HepG2 (cell line): Measurements from ENCODE around the gene ENTREP3. TPM values are rescaled to one million over a fixed set of nuclear protein-coding genes. Genes with fewer than 3 reads are reported as not detected.

Experiments used
- ATAC-seq: fragments of 200-7000 bp; cut with Tn5 transposase; 3 replicates; pipeline ENCODE4 v1.9.1; 2020; ENCODE audit warnings: mild to moderate bottlenecking, moderate library complexity
- BruUV-seq: library from RNA; stranded (reverse); fragments of 400-500 nt; replicated peaks from 2 replicates; lab custom pipeline; 2021; lab: Mats Ljungman, UMichigan
- CTCF ChIA-PET: fragments of 300-600 bp; formaldehyde crosslinking; extraction: SDS; loops from one replicate; lab custom pipeline; 2021; ENCODE audit warnings: low total read pairs, inconsistent platforms, low intra/inter-chr PET ratio; lab: Yijun Ruan, JAX
- POLR2A ChIA-PET: fragments of 350-600 bp; sonication (Branson Sonifier 250); formaldehyde crosslinking; loops from one replicate; lab custom pipeline; 2020; ENCODE audit warnings: antibody characterized with exemption, inconsistent platforms; lab: Yijun Ruan, JAX
- DNase-seq: peaks from one replicate; pipeline ENCODE4 v3.0.0-alpha.2; 2015; ENCODE audit warnings: low spot score
- FAIRE-seq: peaks from 3 replicates; lab custom pipeline; 2011; peaks lifted over from hg19 to GRCh38; lab: Jason Lieb, UNC
- H2AFZ ChIP-seq: one replicate; pipeline ENCODE4 v1.6.1; 2011; ENCODE audit warnings: low read length, inconsistent platforms
- H3K27ac ChIP-seq: fragments of 300-600 bp; 3 replicates; pipeline ENCODE4 v1.8.0; 2011; ENCODE audit warnings: mixed run types, mild to moderate bottlenecking, mixed read lengths, low read length, inconsistent platforms; ENCODE audit not compliant: insufficient read depth; ENCODE audit errors: extremely low read length
- H3K27me3 ChIP-seq, 2 experiments: fragments of 200-600 bp in 1 of 2; 2 replicates in 1 of 2; 3 replicates in 1 of 2; pipeline versions ENCODE4 v1.6.0 to v1.8.0; 2011; ENCODE audit warnings: low read length in 2 of 2, mild to moderate bottlenecking in 2 of 2, moderate library complexity in 2 of 2, inconsistent platforms in 1 of 2; ENCODE audit not compliant: insufficient read depth in 2 of 2, control insufficient read depth in 1 of 2
- H3K36me3 ChIP-seq, 2 experiments: fragments of 200-600 bp in 1 of 2; replicated peaks in 1 of 2; 2 replicates in 1 of 2; 3 replicates in 1 of 2; pipeline versions ENCODE4 v1.5.1 to v1.8.0; 2011; ENCODE audit warnings: low read length in 2 of 2, inconsistent platforms in 1 of 2; ENCODE audit not compliant: insufficient read depth in 2 of 2, control insufficient read depth in 1 of 2
- H3K4me1 ChIP-seq: 2 replicates; pipeline ENCODE4 v1.5.1; 2012; ENCODE audit warnings: low read length, inconsistent platforms; ENCODE audit not compliant: insufficient read depth
- H3K4me2 ChIP-seq: 2 replicates; pipeline ENCODE4 v1.6.0; 2011; ENCODE audit warnings: low read depth, low read length, inconsistent platforms
- H3K4me3 ChIP-seq, 3 experiments: fragments of 200-600 bp in 1 of 3; sonication (generic), shearing (Covaris generic) in 1 of 3; replicated peaks in 1 of 3; 2 replicates each; pipeline ENCODE4 v1.5.1; 2011 to 2016; ENCODE audit warnings: low read length in 3 of 3, inconsistent platforms in 2 of 3, low read depth in 2 of 3, mild to moderate bottlenecking in 2 of 3, control low read depth in 1 of 3, mixed read lengths in 1 of 3; ENCODE audit not compliant: insufficient read depth in 1 of 3
- H3K79me2 ChIP-seq: one replicate; pipeline ENCODE4 v1.6.1; 2011; ENCODE audit warnings: low read length, inconsistent platforms; ENCODE audit not compliant: insufficient read depth
- H3K9ac ChIP-seq: 2 replicates; pipeline ENCODE4 v1.6.0; 2011; ENCODE audit warnings: mild to moderate bottlenecking, low read depth, low read length, inconsistent platforms; ENCODE audit not compliant: insufficient read depth
- H3K9me3 ChIP-seq: 2 replicates; pipeline ENCODE4 v1.5.1; 2012; ENCODE audit warnings: mild to moderate bottlenecking, low read length
- H4K20me1 ChIP-seq: 2 replicates; pipeline ENCODE4 v1.6.0; 2011; ENCODE audit warnings: inconsistent platforms, mild to moderate bottlenecking, low read length, moderate library complexity; ENCODE audit not compliant: insufficient read depth
- MTA1 ChIP-seq: sonication (generic); formaldehyde crosslinking; IDR thresholded peaks from 2 replicates; pipeline ENCODE4 v1.4.0; 2020; ENCODE audit warnings: missing genetic modification reagents, mild to moderate bottlenecking, borderline replicate concordance
- ZBTB33 ChIP-seq: sonication (generic); formaldehyde crosslinking; IDR thresholded peaks from 2 replicates; pipeline ENCODE4 v1.4.0; 2020; ENCODE audit warnings: missing genetic modification reagents
- ZNF674 ChIP-seq: sonication (generic); formaldehyde crosslinking; IDR thresholded peaks from 2 replicates; pipeline ENCODE4 v1.5.0; 2020; ENCODE audit warnings: low read depth, mild to moderate bottlenecking, missing genetic modification reagents
- ZNF839 ChIP-seq: sonication (generic); formaldehyde crosslinking; IDR thresholded peaks from 2 replicates; pipeline ENCODE4 v1.4.0; 2020; ENCODE audit warnings: missing genetic modification reagents, mild to moderate bottlenecking, borderline replicate concordance
- WGBS: methylation state at CpG from one replicate; pipeline ENCODE4 v1.1.6; 2017; ENCODE audit warnings: low lambda C conversion rate; 5-methylcytosine and 5-hydroxymethylcytosine counted together
- in situ Hi-C: cut with HindIII; loops from 2 replicates; pipeline ENCODE4 v1.10.0; 2017; ENCODE audit warnings: low pct_unique_long_range_greater_than_20kb; ENCODE audit not compliant: extremely low pct_ligation_motif_present
- intact Hi-C: fragments of 100-400 bp; cut with micrococcal nuclease; formaldehyde crosslinking; loops from one replicate; pipeline ENCODE4 v1.10.0; 2022; ENCODE audit not compliant: unreplicated experiment
- polyA plus RNA-seq, 8 experiments: library from polyadenylated mRNA; depleted of rRNA in 3 of 8; stranded (reverse) in 7 of 8; unstranded in 1 of 8; fragments of >200 nt; fragmentation: Illumina TruSeq in 4 of 8; extraction: Trizol in 4 of 8; gene quantifications; 2 replicates each; pipeline versions ENCODE4 v1.2.1 to v1.2.3, GENCODE V29; 2011 to 2016; ENCODE audit warnings: low read depth in 4 of 8, missing spikeins in 1 of 8, mixed read lengths in 1 of 8; ENCODE audit not compliant: insufficient read depth in 1 of 8
- total RNA-seq, 5 experiments: library from RNA; depleted of rRNA; stranded (reverse); fragments of >200 nt; fragmentation: Illumina TruSeq; extraction: Trizol; gene quantifications; 2 replicates each; pipeline ENCODE4 v1.2.3, GENCODE V29; 2016; ENCODE audit warnings: low read depth in 1 of 5

ENTREP3 gene
- total and polyA plus RNA-seq, 2 of the 13 experiments (the other 11 are each of a cell fraction or from before 2014, with no cell fraction given) = 4.1 to 9.9 TPM

- CTCF ChIA-PET = no interaction called here
- Histone ChIP-seq H3K4me1 (peaks cover 42% of the 10 kb centered on the region), H3K9me3 (no peaks in the 10 kb centered on the region), H3K9ac (no peak overlapping the region), H3K27ac (peak overlapping the region; percentile 73), H3K36me3 (no peaks in the 10 kb centered on the region; a peak in 1 of 5 replicates), H3K4me3 (no peak overlapping the region), H3K27me3 (no peaks in the 10 kb centered on the region), H2AFZ (no peak overlapping the region), H3K4me2 (no peak overlapping the region), H3K79me2 (no peaks in the 10 kb centered on the region), H4K20me1 (no peaks in the 10 kb centered on the region)
- no peak for ATAC-seq
- BruUV-seq = no TSS peak
- intact Hi-C loops = no loop called here
- POLR2A ChIA-PET = no interaction called here
- TF ChIP-seq MTA1 = 0 out of 2 replicates have a peak, but pooled peaks have one; percentile 6
- no peak for TF ChIP-seq ZNF839 (CRISPR knock-in tag)
- in situ Hi-C loops = no loop called here
- DNase-seq = no peak
- 94% methylated on average over 10 of the region's 12 CpGs for WGBS
- no peak for FAIRE-seq
Observed at GRCh38 chr1:155284476-155284875, 29.2 kb upstream of the ENTREP3 start.

GRCh38 chr1:155282488-155283091, 27.3 kb upstream of the ENTREP3 start:
- Histone ChIP-seq H3K4me3 (no peak overlapping the region), H3K9ac (no peak overlapping the region), H3K27me3 (no peaks in the 10 kb centered on the region; a peak in 1 of 5 replicates), H2AFZ (no peak overlapping the region), H3K36me3 (no peaks in the 10 kb centered on the region; a peak in 1 of 5 replicates), H3K4me2 (no peak overlapping the region), H4K20me1 (no peaks in the 10 kb centered on the region), H3K27ac (no peak overlapping the region), H3K79me2 (no peaks in the 10 kb centered on the region), H3K4me1 (peaks cover 53% of the 10 kb centered on the region), H3K9me3 (no peaks in the 10 kb centered on the region)
- intact Hi-C loops (no loop called here), in situ Hi-C loops (no loop called here)
- TF ChIP-seq ZNF674 (CRISPR knock-in tag) (no peak), ZBTB33 (CRISPR knock-in tag) (peak; percentile 27; the same call in 1 of the 2 replicates)
- 96% methylated on average over 29 of the region's 29 CpGs for WGBS
- CTCF ChIA-PET = no interaction called here
- no peak for DNase-seq
- ATAC-seq = no peak
- no peak for FAIRE-seq
- POLR2A ChIA-PET = interaction anchor here (1.0 kb wide), 1 partner anchor 38 kb away, joined by 3 read pairs; the partner anchor contains the start of gene RUSC1
- no TSS peak for BruUV-seq
